K562 (cell line): Measurements from ENCODE around the gene ERMN.

Experiments used
- FOXM1 ChIP-seq, 2 experiments: fragments of 450-650 bp in 1 of 2; sonication (generic) in 1 of 2; formaldehyde crosslinking in 1 of 2; IDR thresholded peaks; 2 replicates each; pipeline versions ENCODE4 v1.6.1 to v1.9.0; 2017 to 2022; ENCODE audit warnings: low read depth in 2 of 2, mild to moderate bottlenecking in 2 of 2, missing genetic modification reagents in 1 of 2, moderate library complexity in 1 of 2
- SMARCC2 ChIP-seq: fragments of 450-650 bp; IDR thresholded peaks from 2 replicates; pipeline ENCODE4 v1.6.1; 2017; ENCODE audit warnings: antibody characterized with exemption, moderate library complexity, mild to moderate bottlenecking, low read depth
- UBTF ChIP-seq, 2 experiments: IDR thresholded peaks; 2 replicates each; pipeline ENCODE4 v1.6.1; 2012; ENCODE audit warnings: improper control_type of control experiment in 2 of 2, low read depth in 2 of 2, low read length in 2 of 2, borderline replicate concordance in 1 of 2
- TF ChIP-seq, protein P1 (sequence below), 2 experiments: fragments of 450-650 bp in 1 of 2; IDR thresholded peaks; 2 replicates each; pipeline ENCODE4 v1.6.1; 2011 to 2017; ENCODE audit warnings: low read depth in 2 of 2, antibody characterized with exemption in 1 of 2, borderline replicate concordance in 1 of 2, low read length in 1 of 2, mild to moderate bottlenecking in 1 of 2, mixed read lengths in 1 of 2; ENCODE audit not compliant: control insufficient read depth in 1 of 2

DNA sequence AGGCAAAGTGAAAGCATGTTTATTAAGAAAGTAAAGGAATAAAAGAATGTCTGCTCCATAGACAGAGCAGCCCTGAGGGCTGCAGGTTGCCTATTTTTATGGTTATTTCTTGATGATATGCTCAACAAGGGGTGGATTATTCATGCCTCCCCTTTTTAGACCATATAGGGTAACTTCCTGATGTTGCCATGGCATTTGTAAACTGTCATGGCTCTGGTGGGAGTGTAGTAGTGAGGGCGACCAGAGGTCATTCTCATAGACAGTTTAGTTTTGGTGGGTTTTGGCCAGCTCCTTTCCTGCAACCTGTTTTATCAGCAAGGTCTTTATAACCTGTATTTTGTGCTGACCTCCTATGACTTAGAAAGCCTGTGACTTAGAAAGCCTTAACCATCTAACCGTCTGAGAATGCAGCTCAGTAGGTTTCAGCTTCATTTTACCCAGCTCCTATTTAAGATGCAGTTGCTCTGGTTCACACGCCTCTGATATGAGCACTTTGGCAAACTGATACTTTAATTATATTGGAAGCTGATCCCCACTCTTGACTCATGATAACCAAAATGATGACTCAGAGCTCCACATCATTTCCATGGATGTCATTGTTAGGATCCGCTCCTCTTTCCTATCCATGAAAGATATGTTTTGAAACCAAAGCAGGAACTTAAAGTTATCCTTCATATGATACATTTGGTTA, 14.5 kb upstream of the ERMN start:
- TF ChIP-seq FOXM1 (IDR thresholded peaks at IDR 0.05; ENCODE audit: low read depth) (no peak), FOXM1 (CRISPR knock-in tag; IDR thresholded peaks at IDR 0.05; ENCODE audit: low read depth) (no peak), UBTF (IDR thresholded peaks at IDR 0.05; ENCODE audit: borderline replicate concordance in 1 of 2, low read depth in 2 of 2, low read length in 2 of 2) (no peak), SMARCC2 (no peak)
- TF ChIP-seq, protein P1, sequence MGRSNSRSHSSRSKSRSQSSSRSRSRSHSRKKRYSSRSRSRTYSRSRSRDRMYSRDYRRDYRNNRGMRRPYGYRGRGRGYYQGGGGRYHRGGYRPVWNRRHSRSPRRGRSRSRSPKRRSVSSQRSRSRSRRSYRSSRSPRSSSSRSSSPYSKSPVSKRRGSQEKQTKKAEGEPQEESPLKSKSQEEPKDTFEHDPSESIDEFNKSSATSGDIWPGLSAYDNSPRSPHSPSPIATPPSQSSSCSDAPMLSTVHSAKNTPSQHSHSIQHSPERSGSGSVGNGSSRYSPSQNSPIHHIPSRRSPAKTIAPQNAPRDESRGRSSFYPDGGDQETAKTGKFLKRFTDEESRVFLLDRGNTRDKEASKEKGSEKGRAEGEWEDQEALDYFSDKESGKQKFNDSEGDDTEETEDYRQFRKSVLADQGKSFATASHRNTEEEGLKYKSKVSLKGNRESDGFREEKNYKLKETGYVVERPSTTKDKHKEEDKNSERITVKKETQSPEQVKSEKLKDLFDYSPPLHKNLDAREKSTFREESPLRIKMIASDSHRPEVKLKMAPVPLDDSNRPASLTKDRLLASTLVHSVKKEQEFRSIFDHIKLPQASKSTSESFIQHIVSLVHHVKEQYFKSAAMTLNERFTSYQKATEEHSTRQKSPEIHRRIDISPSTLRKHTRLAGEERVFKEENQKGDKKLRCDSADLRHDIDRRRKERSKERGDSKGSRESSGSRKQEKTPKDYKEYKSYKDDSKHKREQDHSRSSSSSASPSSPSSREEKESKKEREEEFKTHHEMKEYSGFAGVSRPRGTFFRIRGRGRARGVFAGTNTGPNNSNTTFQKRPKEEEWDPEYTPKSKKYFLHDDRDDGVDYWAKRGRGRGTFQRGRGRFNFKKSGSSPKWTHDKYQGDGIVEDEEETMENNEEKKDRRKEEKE (IDR thresholded peaks at IDR 0.05; ENCODE audit: borderline replicate concordance in 1 of 2, control insufficient read depth in 1 of 2, low read depth in 2 of 2, low read length in 1 of 2), result no peak
